SK-MEL-5 (cell line): ENCODE measurements around the gene SLCO2A1. TPM values are rescaled to one million over a fixed set of nuclear protein-coding genes. Genes with fewer than 3 reads are reported as not detected.

Source experiments
- DNase-seq: peaks from one replicate; pipeline ENCODE4 v3.0.0-alpha.2; 2016; ENCODE audit warnings: low read depth, low spot score
- in situ Hi-C: cut with HindIII; loops from 2 replicates; pipeline ENCODE4 v1.10.0; 2016; ENCODE audit warnings: low sequenced_read_pairs, high pct_unique_total_duplicates, low pct_unique_long_range_greater_than_20kb
- total RNA-seq: library from RNA; depleted of rRNA; stranded (reverse); fragments of >200 nt; shearing (Covaris generic); gene quantifications from 2 replicates; pipeline ENCODE4 v1.2.3, GENCODE V29; 2014; rRNA removed

The SLCO2A1 gene
- total RNA-seq, 1 experiment from 2014 or later: not detected

DNA sequence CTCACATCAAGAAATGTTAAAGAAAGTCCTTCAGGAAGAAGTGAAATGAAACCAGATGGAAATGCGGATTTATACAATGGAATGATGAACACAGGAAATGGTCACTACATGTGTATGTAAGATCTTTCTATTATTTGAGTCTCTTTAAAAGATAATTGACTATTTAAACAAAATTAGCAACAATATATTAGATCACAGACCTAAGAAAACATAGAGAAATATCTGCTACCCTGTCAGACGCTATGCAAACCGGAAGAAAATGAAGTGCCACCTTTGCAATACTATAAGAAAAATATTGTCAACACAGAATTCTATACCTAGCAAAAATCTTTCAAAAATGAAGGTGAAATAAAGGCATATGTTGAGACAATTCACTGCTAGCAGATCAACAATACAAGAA, 151.2 kb downstream of the SLCO2A1 start:
- DNase-seq: no peak
- in situ Hi-C loops: no loop called here

Other genes with a start within 250 kb of the SLCO2A1 start
- 93.5 and 95.4 TPM in 2 replicates for gene SRPRB, start 224.1 kb downstream of the SLCO2A1 start, total RNA-seq
- gene RAB6B, start 134.0 kb downstream of the SLCO2A1 start, total RNA-seq: 4.0 and 5.2 TPM in 2 replicates
- gene RYK, start 220.9 kb upstream of the SLCO2A1 start, total RNA-seq: 72.1 and 79.0 TPM in 2 replicates